ENCODE measurements around the gene DCAF10.

DCAF10 gene

DNA sequence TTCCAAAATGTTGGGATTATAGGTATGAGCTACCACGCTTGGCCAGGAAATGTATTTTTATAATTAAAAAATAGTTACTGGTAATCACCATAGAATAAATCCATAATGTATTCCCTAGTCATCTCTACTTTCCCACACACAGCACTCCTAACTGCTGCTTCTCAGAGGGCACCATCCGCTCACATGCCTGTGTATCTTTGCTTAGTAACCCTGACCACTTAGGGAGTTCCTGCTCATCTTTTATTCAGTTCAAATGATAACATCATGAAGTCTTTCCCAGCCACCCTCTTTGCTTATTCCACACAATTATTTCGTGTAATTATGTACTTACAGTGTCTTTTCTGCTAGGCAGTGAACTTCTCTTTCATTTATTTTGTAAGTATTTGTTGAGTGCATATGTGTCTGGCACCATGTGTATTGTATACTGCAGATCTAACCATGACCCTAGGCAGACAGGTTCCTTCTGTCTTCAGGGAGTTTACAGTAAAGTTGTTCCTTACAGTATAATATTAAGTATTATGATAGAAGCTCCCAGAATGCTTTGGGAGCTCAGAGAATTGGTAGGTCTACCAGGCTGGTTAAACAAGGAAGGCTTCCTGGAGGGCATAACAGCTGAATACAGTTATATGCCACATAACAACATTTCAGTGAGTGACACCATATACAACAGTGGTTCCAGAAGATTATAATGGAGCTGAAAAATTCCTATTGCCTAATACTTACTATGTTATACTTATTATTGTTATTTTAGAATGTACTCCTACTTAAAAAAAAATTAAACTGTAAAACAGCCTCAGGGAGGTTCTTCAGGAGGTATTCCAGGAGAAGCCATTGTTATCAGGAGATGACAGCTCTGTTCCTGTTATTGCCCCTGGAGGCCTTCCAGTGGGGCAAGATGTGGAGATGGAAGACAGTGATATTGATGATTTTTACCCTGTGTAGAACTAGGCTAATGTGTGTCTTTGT is 39.2 kb downstream of the DCAF10 start:
- TF ChIP-seq ZNF70 (CRISPR knock-in tag; IDR thresholded peaks at IDR 0.05), result no peak
- TF ChIP-seq SNAI2 (CRISPR knock-in tag; IDR thresholded peaks at IDR 0.05), result no peak
- TF ChIP-seq ESRRG (CRISPR knock-in tag; IDR thresholded peaks at IDR 0.05), result no peak
- no peak for TF ChIP-seq ZC3H10 (CRISPR knock-in tag; IDR thresholded peaks at IDR 0.05)
- TF ChIP-seq ARNTL (CRISPR knock-in tag; IDR thresholded peaks at IDR 0.05; ENCODE audit: borderline replicate concordance, low read depth), result no peak
- TF ChIP-seq RARB (CRISPR knock-in tag; IDR thresholded peaks at IDR 0.05), result no peak
- no peak for TF ChIP-seq PPARA (CRISPR knock-in tag; IDR thresholded peaks at IDR 0.05; ENCODE audit: borderline replicate concordance)
- no peak for TF ChIP-seq OSR1 (CRISPR knock-in tag; IDR thresholded peaks at IDR 0.05)
- TF ChIP-seq TCF4 (CRISPR knock-in tag; IDR thresholded peaks at IDR 0.05; ENCODE audit: borderline replicate concordance), result no peak
- TF ChIP-seq CSDC2 (CRISPR knock-in tag; IDR thresholded peaks at IDR 0.05), result no peak
- TF ChIP-seq TOX (CRISPR knock-in tag; IDR thresholded peaks at IDR 0.05; ENCODE audit: borderline replicate concordance), result no peak
- TF ChIP-seq ZNF8 (CRISPR knock-in tag; IDR thresholded peaks at IDR 0.05), result no peak
- TF ChIP-seq, protein P1, sequence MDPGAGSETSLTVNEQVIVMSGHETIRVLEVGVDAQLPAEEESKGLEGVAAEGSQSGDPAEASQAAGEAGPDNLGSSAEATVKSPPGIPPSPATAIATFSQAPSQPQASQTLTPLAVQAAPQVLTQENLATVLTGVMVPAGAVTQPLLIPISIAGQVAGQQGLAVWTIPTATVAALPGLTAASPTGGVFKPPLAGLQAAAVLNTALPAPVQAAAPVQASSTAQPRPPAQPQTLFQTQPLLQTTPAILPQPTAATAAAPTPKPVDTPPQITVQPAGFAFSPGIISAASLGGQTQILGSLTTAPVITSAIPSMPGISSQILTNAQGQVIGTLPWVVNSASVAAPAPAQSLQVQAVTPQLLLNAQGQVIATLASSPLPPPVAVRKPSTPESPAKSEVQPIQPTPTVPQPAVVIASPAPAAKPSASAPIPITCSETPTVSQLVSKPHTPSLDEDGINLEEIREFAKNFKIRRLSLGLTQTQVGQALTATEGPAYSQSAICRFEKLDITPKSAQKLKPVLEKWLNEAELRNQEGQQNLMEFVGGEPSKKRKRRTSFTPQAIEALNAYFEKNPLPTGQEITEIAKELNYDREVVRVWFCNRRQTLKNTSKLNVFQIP (CRISPR knock-in tag; IDR thresholded peaks at IDR 0.05; ENCODE audit: borderline replicate concordance, low read depth), result no peak
- peak; percentile 51 for ATAC-seq

DNA sequence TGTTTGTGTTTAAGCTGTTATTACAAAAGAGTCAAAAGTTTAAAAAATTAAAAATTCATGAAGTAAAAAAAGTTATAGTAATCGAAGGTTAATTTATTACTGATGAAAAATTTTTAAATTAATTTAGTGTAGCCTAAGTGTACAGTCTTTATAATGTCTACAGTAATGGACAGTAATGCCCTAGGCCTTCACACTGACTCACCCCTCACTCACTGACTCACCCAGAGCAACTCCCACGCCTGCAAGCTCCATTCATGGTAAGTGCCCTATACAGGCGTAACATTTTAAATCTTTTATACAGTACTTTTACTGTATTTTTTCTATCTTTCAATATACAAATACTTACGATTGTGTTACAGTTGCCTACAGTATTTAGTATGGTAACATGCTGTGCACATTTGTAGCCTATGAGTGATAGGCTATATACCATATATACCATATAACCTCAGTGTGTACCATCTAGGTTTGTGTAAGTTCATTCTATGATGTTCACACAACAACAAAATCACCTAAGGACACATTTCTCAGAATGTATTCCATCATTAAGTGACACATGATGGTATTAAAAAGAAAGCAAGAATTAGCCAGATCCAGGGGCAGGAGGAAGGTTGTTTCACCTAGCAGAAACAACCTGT is 40.1 kb downstream of the DCAF10 start:
- peak; percentile 94 for ATAC-seq
- TF ChIP-seq ISL1 (CRISPR knock-in tag; IDR thresholded peaks at IDR 0.05) (peak; percentile 81), ZNF565 (CRISPR knock-in tag; conservative IDR thresholded peaks at IDR 0.05; ENCODE audit: low read depth) (no peak), ZFP30 (CRISPR knock-in tag; IDR thresholded peaks at IDR 0.05) (no peak)

DNA sequence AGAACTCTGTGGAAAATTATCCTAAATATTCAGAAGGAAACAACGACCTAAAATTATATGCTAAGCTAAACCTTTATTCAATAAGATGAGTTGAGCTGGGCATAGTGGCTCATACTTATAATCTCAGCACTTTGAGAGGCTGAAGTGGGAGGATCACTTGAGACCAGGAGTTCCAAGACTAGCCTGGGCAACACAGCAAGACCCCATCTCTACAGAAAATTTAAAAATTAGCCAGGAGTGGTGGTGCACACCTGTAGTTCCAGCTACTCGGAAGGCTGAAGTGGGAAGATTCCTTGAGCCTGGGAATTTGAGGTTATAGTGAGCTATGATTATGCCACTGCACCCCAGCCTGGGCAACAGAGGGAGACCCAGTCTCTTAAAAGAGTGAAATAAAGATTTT is 51.6 kb downstream of the DCAF10 start:
- no peak for ATAC-seq

More for the DNA sequence above, 51.6 kb downstream of the DCAF10 start:
- TF ChIP-seq ZC3H10 (CRISPR knock-in tag; IDR thresholded peaks at IDR 0.05), result no peak
- TF ChIP-seq OSR1 (CRISPR knock-in tag; IDR thresholded peaks at IDR 0.05), result no peak
- no peak for TF ChIP-seq CSDC2 (CRISPR knock-in tag; IDR thresholded peaks at IDR 0.05)
- no peak for TF ChIP-seq TOX (CRISPR knock-in tag; IDR thresholded peaks at IDR 0.05; ENCODE audit: borderline replicate concordance)
- TF ChIP-seq, protein P1 (CRISPR knock-in tag; IDR thresholded peaks at IDR 0.05; ENCODE audit: borderline replicate concordance, low read depth), result no peak
- no peak for TF ChIP-seq ZNF8 (CRISPR knock-in tag; IDR thresholded peaks at IDR 0.05)
- no peak for TF ChIP-seq BACH2 (CRISPR knock-in tag; IDR thresholded peaks at IDR 0.05; ENCODE audit: borderline replicate concordance)
- no peak for TF ChIP-seq ISL1 (CRISPR knock-in tag; IDR thresholded peaks at IDR 0.05)
- no peak for TF ChIP-seq RARB (CRISPR knock-in tag; IDR thresholded peaks at IDR 0.05)
- TF ChIP-seq TCF4 (CRISPR knock-in tag; IDR thresholded peaks at IDR 0.05; ENCODE audit: borderline replicate concordance), result no peak
- TF ChIP-seq SNAI2 (CRISPR knock-in tag; IDR thresholded peaks at IDR 0.05), result no peak
- TF ChIP-seq ZNF70 (CRISPR knock-in tag; IDR thresholded peaks at IDR 0.05), result no peak
- no peak for TF ChIP-seq ZFP30 (CRISPR knock-in tag; IDR thresholded peaks at IDR 0.05)
- no peak for TF ChIP-seq ESRRG (CRISPR knock-in tag; IDR thresholded peaks at IDR 0.05)
- TF ChIP-seq, protein P2, sequence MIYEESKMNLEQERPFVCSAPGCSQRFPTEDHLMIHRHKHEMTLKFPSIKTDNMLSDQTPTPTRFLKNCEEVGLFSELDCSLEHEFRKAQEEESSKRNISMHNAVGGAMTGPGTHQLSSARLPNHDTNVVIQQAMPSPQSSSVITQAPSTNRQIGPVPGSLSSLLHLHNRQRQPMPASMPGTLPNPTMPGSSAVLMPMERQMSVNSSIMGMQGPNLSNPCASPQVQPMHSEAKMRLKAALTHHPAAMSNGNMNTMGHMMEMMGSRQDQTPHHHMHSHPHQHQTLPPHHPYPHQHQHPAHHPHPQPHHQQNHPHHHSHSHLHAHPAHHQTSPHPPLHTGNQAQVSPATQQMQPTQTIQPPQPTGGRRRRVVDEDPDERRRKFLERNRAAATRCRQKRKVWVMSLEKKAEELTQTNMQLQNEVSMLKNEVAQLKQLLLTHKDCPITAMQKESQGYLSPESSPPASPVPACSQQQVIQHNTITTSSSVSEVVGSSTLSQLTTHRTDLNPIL (CRISPR knock-in tag; IDR thresholded peaks at IDR 0.05; ENCODE audit: low read depth), result no peak
- TF ChIP-seq PPARA (CRISPR knock-in tag; IDR thresholded peaks at IDR 0.05; ENCODE audit: borderline replicate concordance), result no peak
- no peak for TF ChIP-seq GLIS3 (CRISPR knock-in tag; IDR thresholded peaks at IDR 0.05)
- TF ChIP-seq, protein P3, sequence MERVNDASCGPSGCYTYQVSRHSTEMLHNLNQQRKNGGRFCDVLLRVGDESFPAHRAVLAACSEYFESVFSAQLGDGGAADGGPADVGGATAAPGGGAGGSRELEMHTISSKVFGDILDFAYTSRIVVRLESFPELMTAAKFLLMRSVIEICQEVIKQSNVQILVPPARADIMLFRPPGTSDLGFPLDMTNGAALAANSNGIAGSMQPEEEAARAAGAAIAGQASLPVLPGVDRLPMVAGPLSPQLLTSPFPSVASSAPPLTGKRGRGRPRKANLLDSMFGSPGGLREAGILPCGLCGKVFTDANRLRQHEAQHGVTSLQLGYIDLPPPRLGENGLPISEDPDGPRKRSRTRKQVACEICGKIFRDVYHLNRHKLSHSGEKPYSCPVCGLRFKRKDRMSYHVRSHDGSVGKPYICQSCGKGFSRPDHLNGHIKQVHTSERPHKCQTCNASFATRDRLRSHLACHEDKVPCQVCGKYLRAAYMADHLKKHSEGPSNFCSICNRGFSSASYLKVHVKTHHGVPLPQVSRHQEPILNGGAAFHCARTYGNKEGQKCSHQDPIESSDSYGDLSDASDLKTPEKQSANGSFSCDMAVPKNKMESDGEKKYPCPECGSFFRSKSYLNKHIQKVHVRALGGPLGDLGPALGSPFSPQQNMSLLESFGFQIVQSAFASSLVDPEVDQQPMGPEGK (CRISPR knock-in tag; IDR thresholded peaks at IDR 0.05; ENCODE audit: borderline replicate concordance), result no peak
- TF ChIP-seq, protein P4, sequence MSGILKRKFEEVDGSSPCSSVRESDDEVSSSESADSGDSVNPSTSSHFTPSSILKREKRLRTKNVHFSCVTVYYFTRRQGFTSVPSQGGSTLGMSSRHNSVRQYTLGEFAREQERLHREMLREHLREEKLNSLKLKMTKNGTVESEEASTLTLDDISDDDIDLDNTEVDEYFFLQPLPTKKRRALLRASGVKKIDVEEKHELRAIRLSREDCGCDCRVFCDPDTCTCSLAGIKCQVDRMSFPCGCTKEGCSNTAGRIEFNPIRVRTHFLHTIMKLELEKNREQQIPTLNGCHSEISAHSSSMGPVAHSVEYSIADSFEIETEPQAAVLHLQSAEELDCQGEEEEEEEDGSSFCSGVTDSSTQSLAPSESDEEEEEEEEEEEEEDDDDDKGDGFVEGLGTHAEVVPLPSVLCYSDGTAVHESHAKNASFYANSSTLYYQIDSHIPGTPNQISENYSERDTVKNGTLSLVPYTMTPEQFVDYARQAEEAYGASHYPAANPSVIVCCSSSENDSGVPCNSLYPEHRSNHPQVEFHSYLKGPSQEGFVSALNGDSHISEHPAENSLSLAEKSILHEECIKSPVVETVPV (CRISPR knock-in tag; IDR thresholded peaks at IDR 0.05), result no peak

Measured in SK-N-SH treated with all-trans-retinoic acid at 6 μM for 48 hours (cell line).